HG03378 (cell line): ENCODE data around the gene RTN3.
"Not testable (repeated sequence)": the region's sequence is repeated elsewhere in the genome, so short reads cannot be mapped to it uniquely, and the experiment has no call there.

Experiments
- ATAC-seq: cut with Tn5 transposase; IDR thresholded peaks from one replicate; pipeline ENCODE4 v1.9.1; 2021; ENCODE audit warnings: mild to moderate bottlenecking, moderate library complexity; ENCODE audit not compliant: unreplicated experiment

Gene RTN3

DNA sequence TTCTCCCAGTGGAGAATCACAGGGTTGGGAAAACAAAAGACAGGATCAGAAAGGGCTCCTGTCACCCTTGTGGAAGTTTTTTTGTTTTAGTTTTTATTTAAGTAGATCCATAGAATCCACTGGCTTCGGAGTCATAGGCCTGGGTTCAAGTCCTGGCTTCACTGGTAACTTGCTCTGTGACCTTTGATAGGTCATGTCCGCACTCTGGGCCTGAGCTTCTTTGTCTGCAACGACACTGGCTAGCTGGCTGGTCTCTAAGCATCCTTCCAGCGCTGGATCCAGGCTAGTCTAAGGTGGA is 85.9 kb downstream of the RTN3 start:
- ATAC-seq = no peak

DNA sequence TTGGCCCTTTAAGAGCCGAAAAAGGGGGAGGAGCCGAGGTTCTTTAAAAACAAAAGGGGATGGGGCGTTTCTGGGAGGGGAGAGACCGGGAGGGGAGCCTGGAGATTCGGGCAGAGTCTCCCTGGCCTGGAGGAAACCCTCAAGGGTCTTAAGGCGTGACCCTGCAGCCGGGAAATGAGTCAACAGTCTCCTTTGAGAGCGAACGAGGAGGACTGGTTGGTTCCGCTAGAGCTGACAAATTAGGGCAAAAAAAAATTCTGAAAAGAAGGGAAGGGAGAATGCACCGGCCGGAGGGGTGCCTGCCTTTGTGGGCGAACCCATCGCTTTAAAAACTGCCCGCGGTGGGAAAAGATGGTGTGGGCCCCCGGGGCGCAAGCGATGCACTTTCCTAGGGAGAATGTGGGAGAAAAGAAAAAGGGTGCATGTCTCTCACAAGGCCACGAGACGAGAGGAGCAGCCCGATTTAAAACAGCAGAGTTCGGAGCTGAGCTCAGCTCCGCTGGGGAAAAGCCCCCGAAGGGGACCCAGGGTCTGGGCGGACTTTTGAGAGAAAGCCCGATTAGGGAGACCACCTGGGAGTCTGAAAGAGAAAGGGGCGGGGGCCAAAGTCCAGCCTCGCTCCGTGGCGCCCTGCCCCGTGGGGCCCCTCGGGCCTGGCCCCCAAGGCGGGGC is 86.4 kb downstream of the RTN3 start:
- ATAC-seq = no peak

- no peak for ATAC-seq
These were observed 87.1 kb downstream of the RTN3 start, which contains the start of gene ZFTA for GRCh38 chr11:63768237-63769041. Gene ZFTA, minus strand, starts transcription at chr11:63768775. Its CDS starts 153 bp downstream, at chr11:63768622.

GRCh38 chr11:63769042-63769713 is 87.9 kb downstream of the RTN3 start:
- no peak for ATAC-seq

DNA sequence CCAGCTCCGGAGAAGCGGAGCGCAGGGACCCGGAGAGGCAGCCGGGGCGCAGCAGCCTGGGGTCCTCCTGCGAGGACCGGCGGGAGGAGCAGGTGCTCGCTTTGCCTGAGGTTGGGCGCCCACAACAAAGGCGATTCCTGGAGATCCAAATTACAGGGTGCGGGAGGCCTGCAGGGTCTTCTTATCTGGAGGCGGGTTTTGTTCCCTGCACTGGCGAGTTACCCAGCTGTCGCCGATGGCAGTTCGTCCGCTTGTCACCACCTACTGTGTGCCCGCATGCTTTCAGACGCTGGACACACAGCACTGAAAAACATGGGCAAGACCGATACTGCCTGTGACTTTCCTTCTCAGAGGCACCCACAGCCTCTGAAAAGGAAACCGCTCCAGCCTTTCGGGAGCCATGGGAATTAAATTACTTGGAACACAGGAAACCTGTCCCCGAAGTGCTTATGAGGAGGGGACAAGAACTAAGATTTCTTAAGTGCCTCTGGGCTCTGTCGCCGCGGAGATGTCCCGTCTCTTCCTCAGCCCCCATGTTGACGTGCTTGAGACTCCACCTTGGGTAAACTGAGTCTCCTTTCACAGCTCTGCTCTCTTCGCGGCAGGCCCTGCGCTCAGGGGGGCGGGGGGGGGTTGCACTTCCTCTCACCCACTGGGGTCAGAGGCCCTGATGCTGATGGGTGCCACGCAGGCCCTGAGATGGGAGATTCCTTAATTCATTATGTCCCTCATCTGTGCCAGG is 88.6 kb downstream of the RTN3 start:
- no peak for ATAC-seq

DNA sequence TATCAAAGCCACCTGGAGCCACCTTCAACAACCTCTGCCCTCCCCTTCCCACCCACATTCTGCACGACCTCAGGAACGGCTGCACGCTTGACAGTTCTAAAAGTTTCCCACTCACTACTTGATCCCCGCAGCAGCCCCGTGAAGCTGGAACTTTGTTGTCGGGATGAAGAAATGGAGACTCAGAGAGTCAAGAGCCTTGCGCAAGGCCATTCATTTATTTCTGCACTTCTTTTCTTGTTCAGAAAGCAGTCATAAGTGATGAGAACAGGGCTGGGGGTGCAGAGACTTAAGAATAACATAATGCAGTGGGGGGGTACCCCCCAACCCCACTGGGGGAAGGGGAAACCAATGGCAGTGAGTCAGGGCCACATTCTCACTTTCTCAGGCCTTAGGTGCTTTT is 89.5 kb downstream of the RTN3 start:
- no peak for ATAC-seq

GRCh38 chr11:63771741-63772318 is 90.5 kb downstream of the RTN3 start:
- ATAC-seq = not testable (repeated sequence)

GRCh38 chr11:63775191-63775590 is 93.9 kb downstream of the RTN3 start:
- no peak for ATAC-seq

GRCh38 chr11:63779039-63779438 is 97.7 kb downstream of the RTN3 start:
- no peak for ATAC-seq

DNA sequence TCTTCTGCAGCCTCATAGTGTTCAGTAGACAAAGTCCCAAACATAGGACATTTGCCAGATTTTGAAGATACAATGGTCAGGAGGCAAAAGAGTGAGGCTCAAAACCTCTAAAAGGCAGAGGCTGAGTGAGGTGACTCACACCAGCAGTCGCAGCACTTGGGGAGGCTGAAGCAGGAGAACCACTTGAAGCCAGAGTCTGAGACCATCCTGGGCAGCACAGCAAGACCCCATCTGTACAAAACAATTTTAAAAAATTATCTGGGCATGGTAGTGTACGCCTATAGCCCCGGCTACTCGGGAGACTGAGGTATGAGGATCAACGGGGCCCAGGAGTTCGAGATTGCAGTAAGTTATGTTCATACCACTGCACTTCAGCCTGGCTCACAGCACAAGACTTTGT is 101.4 kb downstream of the RTN3 start:
- ATAC-seq = no peak

- no peak for ATAC-seq
These were observed 102.8 kb downstream of the RTN3 start for GRCh38 chr11:63783925-63784592.

DNA sequence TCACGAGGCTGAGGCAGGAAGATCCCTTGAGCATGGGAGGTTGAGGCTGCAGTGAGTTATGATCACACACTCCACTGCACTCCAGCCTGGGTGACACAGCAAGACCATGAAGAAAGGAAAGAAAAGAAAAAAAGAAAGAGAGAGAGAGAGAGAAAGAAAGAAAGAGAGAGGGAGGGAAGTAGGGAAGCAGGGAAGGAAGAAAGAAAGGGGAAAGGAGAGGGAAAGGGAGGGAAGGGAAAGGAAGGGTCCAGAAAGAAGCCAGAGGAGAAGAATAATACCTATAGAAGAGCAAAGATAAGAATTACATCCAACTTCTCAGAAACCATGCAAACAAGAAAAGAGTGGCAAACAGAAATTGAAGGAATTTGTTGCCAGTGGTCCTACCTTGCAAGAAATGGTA is 104.5 kb downstream of the RTN3 start:
- ATAC-seq = no peak

- no peak for ATAC-seq
These were observed 110.3 kb downstream of the RTN3 start for GRCh38 chr11:63791495-63792167.

GRCh38 chr11:63793161-63793560 is 111.9 kb downstream of the RTN3 start:
- no peak for ATAC-seq

DNA sequence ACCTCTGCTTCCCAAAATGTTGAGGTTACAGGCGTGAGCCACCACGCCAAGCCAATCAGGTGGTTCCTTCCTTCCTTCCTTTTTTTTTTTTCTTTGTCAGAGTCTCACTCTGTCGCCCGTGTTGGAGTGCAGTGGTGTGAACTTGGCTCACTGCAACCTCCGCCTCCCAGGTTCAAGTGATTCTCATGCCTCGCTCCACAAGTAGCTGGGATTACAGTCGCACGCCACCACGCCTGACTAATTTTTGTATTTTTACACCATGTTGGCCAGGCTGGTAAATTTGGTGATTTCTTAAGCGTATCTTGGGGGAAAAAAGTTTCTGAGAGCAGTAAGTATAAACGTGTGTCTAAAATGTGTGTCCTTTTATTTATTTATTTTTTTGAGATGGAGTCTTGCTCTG is 113.8 kb downstream of the RTN3 start:
- ATAC-seq = no peak

DNA sequence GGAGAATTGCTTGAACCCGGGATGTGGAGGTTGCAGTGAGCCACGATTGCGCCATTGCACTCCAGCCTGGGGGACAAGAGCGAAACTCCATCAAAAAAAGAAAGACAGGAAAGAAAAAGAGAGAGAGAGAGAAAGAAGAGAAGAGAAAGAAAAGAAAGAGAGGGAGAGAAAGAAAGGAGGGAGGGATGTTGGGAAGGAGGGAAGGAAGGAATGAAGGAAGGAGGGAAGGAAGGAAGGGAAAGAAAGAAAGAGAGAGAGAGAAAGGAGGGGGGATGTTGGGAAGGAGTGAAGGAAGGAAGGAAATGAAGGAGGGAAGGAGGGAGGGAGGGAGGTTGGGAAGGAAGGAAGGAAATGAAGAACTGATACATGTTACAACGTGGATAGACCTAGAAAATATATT is 119.6 kb downstream of the RTN3 start:
- no peak for ATAC-seq

DNA sequence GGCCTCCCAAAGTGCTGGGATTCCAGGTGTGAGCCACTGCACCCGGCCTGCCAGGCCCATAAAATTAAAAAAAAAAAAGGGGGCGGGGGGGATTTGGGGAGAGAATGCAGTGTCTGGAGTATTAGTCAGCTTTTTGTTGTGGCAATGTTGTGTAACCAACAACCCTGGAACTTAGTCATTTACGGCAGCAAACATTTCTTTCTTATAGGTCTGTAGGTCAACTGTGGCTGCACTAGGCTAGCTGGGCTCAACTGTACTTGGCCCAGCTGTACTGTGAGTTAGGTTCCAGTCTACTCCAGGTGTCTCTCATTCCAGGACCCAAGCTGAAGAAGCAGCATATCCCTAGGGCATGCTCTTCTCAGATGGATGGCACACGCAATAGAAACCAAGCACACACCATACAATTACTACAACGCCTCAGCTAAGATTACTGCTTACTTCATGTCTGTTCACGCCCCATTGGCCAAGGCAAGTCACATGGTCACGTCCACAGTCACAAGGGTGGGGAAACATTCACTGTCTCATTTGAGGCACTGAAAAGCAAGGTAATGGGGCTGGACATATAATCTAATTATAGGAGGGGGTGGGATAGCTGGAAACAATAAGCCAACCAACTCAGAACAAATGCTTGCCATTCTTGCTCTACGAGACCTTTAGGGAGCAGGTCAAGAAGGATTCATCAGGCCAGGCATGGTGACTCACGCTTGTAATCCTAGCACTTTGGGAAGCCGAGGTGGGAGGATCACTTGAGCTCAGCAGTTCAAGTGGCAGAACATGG is 121.5 kb downstream of the RTN3 start:
- ATAC-seq = no peak

GRCh38 chr11:63804259-63804658 is 123.0 kb downstream of the RTN3 start:
- no peak for ATAC-seq

- ATAC-seq = no peak
These were observed 124.6 kb downstream of the RTN3 start for GRCh38 chr11:63805844-63806415.
